GM18511 (cell line): Measurements from ENCODE around the gene CA9.

Source experiments
- ATAC-seq: cut with Tn5 transposase; IDR thresholded peaks from one replicate; pipeline ENCODE4 v1.9.1; 2021; ENCODE audit warnings: mild to moderate bottlenecking, moderate library complexity; ENCODE audit not compliant: unreplicated experiment

CA9 gene

GRCh38 chr9:35675204-35675603 is 1.5 kb downstream of the CA9 start:
- ATAC-seq = no peak

DNA sequence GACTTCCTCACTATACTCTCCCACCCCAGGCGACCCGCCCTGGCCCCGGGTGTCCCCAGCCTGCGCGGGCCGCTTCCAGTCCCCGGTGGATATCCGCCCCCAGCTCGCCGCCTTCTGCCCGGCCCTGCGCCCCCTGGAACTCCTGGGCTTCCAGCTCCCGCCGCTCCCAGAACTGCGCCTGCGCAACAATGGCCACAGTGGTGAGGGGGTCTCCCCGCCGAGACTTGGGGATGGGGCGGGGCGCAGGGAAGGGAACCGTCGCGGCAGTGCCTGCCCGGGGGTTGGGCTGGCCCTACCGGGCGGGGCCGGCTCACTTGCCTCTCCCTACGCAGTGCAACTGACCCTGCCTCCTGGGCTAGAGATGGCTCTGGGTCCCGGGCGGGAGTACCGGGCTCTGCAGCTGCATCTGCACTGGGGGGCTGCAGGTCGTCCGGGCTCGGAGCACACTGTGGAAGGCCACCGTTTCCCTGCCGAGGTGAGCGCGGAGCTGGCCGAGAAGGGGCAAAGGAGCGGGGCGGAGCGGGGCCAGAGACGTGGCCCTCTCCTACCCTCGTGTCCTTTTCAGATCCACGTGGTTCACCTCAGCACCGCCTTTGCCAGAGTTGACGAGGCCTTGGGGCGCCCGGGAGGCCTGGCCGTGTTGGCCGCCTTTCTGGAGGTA is 2.1 kb downstream of the CA9 start:
- no peak for ATAC-seq

DNA sequence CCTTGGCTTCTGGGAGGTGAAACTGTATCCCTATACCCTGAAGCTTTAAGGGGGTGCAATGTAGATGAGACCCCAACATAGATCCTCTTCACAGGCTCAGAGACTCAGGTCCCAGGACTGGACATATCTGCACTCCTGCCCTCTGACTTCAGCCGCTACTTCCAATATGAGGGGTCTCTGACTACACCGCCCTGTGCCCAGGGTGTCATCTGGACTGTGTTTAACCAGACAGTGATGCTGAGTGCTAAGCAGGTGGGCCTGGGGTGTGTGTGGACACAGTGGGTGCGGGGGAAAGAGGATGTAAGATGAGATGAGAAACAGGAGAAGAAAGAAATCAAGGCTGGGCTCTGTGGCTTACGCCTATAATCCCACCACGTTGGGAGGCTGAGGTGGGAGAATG is 5.4 kb downstream of the CA9 start:
- no peak for ATAC-seq

GRCh38 chr9:35679766-35680330 is 6.1 kb downstream of the CA9 start:
- no peak for ATAC-seq

GRCh38 chr9:35680331-35681105 is 6.8 kb downstream of the CA9 start:
- no peak for ATAC-seq

GRCh38 chr9:35681341-35682002 is 7.7 kb downstream of the CA9 start:
- no peak for ATAC-seq

DNA sequence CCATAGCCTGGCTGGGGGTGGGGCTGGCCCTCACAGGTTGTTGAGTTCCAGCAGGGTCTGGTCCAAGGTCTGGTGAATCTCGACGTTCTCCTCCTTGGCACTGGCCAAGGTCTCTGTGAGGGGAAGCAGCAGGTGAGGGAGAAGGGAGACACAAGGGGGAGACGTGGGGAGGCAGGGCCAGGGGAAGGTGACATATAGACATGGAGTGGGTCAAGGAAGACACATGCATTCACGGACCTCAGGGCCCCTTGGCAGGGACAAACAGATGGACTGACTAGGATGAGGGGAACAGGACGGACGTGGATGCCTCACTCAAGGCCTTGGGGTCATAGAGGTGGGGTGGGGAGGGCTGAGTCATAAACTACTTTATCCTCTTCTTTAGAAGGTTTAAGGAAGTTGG is 8.3 kb downstream of the CA9 start:
- ATAC-seq = no peak

GRCh38 chr9:35682520-35683315 is 9.0 kb downstream of the CA9 start:
- no peak for ATAC-seq

- no peak for ATAC-seq
These were observed 9.6 kb downstream of the CA9 start for GRCh38 chr9:35683323-35683722.

- ATAC-seq = no peak
These were observed 11.2 kb downstream of the CA9 start for GRCh38 chr9:35684921-35685320.

- ATAC-seq = no peak
These were observed 11.8 kb downstream of the CA9 start for GRCh38 chr9:35685506-35685905.

- no peak for ATAC-seq
These were observed 12.8 kb downstream of the CA9 start for GRCh38 chr9:35686222-35687203.

GRCh38 chr9:35687306-35687705 is 13.6 kb downstream of the CA9 start:
- ATAC-seq = no peak

DNA sequence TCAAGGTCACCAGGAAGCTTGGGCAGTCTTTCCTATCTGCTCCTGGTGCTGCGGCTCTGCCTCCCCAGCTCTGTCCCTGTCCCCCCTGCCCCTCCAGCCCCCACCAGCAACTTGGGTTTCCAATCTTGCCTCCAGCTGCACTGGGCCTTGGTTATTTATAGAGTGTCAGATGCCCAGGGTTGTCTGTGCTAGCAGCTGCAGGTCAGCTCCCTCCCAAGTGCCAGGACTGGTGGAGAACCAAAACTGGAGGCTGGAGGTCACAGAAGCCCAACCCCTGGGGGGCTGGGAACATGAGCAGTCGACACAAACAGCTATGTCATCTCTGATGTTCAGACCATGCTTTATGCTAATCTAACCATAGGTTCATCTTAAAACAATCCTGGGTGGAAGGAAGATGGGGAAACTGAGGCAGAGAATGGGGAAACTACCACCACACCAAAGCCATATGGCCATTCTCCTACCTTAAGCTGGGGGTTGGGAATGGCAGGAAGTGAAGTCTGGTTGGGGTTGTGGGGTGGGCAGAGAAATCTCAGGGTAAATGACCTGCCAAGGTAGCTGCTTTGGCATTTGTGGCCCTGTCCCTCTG is 14.3 kb downstream of the CA9 start:
- no peak for ATAC-seq

- ATAC-seq = no peak
These were observed 15.1 kb downstream of the CA9 start for GRCh38 chr9:35688558-35689541.

DNA sequence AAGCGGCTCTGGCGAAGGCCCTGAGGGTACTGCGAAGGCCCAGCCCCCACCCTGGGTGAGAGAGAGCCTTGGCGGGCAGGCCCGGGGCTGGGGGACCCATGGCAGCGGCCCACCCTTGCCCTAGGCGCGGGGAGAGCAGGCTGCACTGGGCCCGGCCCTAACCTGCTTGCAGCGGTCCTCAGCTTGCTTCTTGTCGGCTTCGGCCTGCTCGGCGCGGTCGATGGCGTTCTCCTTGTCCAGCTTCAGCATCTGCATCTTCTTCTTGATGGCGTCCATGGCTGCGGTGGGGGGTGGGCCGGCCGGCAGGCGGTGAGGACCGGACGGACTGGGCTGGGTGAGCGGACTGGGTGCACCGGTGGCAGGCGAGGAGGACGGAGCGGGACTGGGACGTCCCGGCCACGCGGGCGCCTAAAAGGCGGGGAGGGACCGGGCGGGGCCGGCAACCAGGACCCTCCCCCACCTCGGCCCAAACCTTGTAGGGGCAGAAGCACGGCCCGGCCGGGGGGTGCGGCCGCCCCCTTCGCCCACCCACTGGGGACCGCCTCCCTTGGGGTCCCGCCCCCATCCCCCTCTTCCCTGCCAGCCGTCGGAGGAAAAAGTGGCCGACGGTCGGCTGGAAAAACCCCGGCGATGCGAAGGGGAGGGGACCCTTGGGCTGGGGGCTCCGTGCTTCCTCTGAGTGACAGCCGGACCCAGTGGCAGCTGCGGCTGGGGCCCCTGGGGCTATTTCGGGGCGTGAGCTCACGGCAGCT is 16.0 kb downstream of the CA9 start, which contains the start of gene TPM2:
TSS of gene TPM2 (minus strand) at position 384 of the 752 bp plus-strand sequence. CDS start at position 276, 108 bp downstream.
- no peak for ATAC-seq

DNA sequence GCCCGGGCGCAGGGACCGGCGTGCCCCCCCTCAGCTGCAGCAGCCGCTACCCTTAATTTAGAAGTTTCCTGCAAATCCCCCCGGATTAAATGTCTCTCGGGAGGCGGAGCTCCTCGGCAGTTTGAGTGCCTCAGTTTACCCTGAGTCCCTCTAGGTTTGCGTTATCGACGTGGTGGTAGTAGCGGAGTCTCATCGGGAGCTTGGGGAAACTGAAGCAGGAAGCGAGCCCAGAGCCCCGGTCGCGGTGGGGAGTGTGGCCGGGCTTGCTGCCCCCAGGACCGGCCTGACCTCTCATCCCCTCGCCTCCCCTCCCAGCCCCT is 16.5 kb downstream of the CA9 start:
- ATAC-seq = no peak
